Transverse colon (tissue), 3 donors: ENCODE results near the gene AOPEP.

Experiments
- CTCF ChIP-seq, 5 experiments: fragments of 200-600 bp in 3 of 5; fragments of 450-650 bp in 2 of 5; sonication (generic) in 3 of 5; IDR thresholded peaks; 1 replicate in 2 of 5; 2 replicates in 3 of 5; pipeline ENCODE4 v1.5.1; 2016 to 2017; ENCODE audit warnings: antibody characterized with exemption in 5 of 5, inconsistent platforms in 3 of 5, mild to moderate bottlenecking in 2 of 5, moderate library complexity in 1 of 5
- POLR2A ChIP-seq: fragments of 450-650 bp; IDR thresholded peaks from one replicate; pipeline ENCODE4 v1.6.1; 2016; ENCODE audit warnings: antibody characterized with exemption, mild to moderate bottlenecking, moderate library complexity

GRCh38 chr9:94945197-94946144 is 219.0 kb downstream of the AOPEP start:
- TF ChIP-seq CTCF (IDR thresholded peaks at IDR 0.05) (no peak), POLR2A (no peak)
